OCI-LY1 (cell line): ENCODE measurements around the gene STRBP.

Experiments
- H2AFZ ChIP-seq: fragments of 200-600 bp; sonication (generic), shearing (Covaris generic); 2 replicates; pipeline ENCODE4 v1.6.0; 2014; ENCODE audit warnings: antibody characterized with exemption, mild to moderate bottlenecking, low read length
- H3F3A ChIP-seq: fragments of 200-600 bp; sonication (generic), shearing (Covaris generic); 2 replicates; pipeline ENCODE4 v1.6.0; 2014; ENCODE audit warnings: mild to moderate bottlenecking, antibody characterized with exemption, low read length, moderate library complexity; ENCODE audit not compliant: insufficient read depth
- H3K27ac ChIP-seq: fragments of 200-600 bp; sonication (generic); 2 replicates; pipeline ENCODE4 v1.5.1; 2014; ENCODE audit warnings: low read length, mixed run types, mild to moderate bottlenecking, low read depth; ENCODE audit not compliant: poor library complexity, severe bottlenecking
- H3K27me3 ChIP-seq: fragments of 200-600 bp; sonication (generic); 2 replicates; pipeline ENCODE4 v1.6.0; 2014; ENCODE audit warnings: antibody characterized with exemption, mild to moderate bottlenecking, low read length, moderate library complexity; ENCODE audit not compliant: insufficient read depth
- H3K36me3 ChIP-seq: fragments of 200-600 bp; sonication (generic); 2 replicates; pipeline ENCODE4 v1.6.1; 2014; ENCODE audit warnings: mild to moderate bottlenecking, antibody characterized with exemption, low read length, moderate library complexity, mixed read lengths; ENCODE audit not compliant: insufficient read depth
- H3K4me1 ChIP-seq: fragments of 200-600 bp; sonication (generic); 2 replicates; pipeline ENCODE4 v1.5.1; 2014; ENCODE audit warnings: mild to moderate bottlenecking, low read length, moderate library complexity; ENCODE audit not compliant: insufficient read depth, severe bottlenecking
- H3K4me2 ChIP-seq: fragments of 200-600 bp; sonication (generic), shearing (Covaris generic); 2 replicates; pipeline ENCODE4 v1.6.1; 2014; ENCODE audit warnings: low read length
- H3K4me3 ChIP-seq: fragments of 200-600 bp; sonication (generic); 2 replicates; pipeline ENCODE4 v1.5.1; 2014; ENCODE audit warnings: low read length, low read depth, mild to moderate bottlenecking, mixed read lengths; ENCODE audit not compliant: poor library complexity, severe bottlenecking
- H3K79me2 ChIP-seq: fragments of 200-600 bp; shearing (Covaris generic); 2 replicates; pipeline ENCODE4 v1.6.1; 2016; ENCODE audit warnings: mixed run types, low read length, mixed read lengths; ENCODE audit not compliant: insufficient read depth
- H3K9ac ChIP-seq: fragments of 200-600 bp; sonication (generic), shearing (Covaris generic); 2 replicates; pipeline ENCODE4 v1.6.1; 2014; ENCODE audit warnings: mild to moderate bottlenecking, low read length, mixed read lengths
- H3K9me2 ChIP-seq: fragments of 200-600 bp; sonication (generic), shearing (Covaris generic); 2 replicates; pipeline ENCODE4 v1.6.1; 2014; ENCODE audit warnings: low read depth, mild to moderate bottlenecking, low read length, mixed read lengths
- H3K9me3 ChIP-seq: fragments of 200-600 bp; shearing (Covaris generic); 2 replicates; pipeline ENCODE4 v1.6.1; 2014; ENCODE audit warnings: low read length, mixed read lengths
- H4K20me1 ChIP-seq: fragments of 200-600 bp; sonication (generic), shearing (Covaris generic); 2 replicates; pipeline ENCODE4 v1.6.0; 2016; ENCODE audit warnings: mild to moderate bottlenecking, low read length; ENCODE audit not compliant: insufficient read depth
- EZH2 ChIP-seq: fragments of 200-600 bp; sonication (generic), shearing (Covaris generic); IDR thresholded peaks from 2 replicates; pipeline ENCODE4 v1.8.0; 2017; ENCODE audit warnings: borderline replicate concordance, mixed run types, mild to moderate bottlenecking, antibody characterized with exemption, low read length, moderate library complexity, mixed read lengths
- TF ChIP-seq, protein P1 (sequence below): fragments of 200-600 bp; sonication (generic), shearing (Covaris generic); IDR thresholded peaks from 2 replicates; pipeline ENCODE4 v1.5.1; 2017; ENCODE audit warnings: mild to moderate bottlenecking, antibody characterized with exemption, low read length, moderate library complexity, mixed read lengths

The STRBP gene

DNA sequence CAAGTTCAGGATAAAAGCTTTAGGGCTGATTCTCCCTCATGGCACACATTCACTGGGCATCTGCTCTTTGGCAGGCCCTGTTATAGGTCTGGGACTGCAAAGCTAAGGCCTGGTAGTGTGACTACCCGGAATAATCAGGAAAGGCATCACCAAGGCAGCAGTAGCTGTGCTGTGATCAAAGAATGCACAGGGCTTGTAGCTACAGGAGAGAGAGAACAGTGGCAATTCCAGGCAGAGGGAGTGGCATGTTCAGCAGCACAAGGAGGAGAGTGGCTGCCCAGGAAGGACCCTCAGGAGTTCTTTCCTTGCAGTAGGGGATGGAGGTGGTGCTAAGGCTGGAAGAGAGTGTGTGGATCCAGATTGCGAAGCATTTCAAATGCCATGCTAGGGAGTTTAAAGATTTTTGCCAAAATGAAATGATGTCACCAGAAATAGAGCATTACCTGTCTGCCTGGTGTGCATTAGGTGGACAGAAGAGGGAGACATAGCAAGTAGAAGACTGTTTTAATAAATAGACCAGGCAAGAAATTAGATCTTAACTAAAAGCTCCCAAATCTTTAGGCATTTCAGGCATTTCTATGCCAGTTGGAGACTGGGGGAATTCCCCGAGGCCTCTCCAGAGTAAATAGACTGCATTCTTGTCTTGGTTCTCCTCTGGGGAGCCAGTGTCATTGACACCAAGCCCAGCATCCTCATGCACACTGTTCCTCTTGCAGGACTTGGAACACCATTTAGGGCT lies 165.8 kb downstream of the STRBP start:
- Histone ChIP-seq H3K9me2 (no peaks in the 10 kb centered on the region), H3K9me3 (no peaks in the 10 kb centered on the region), H3K4me3 (no peak overlapping the region), H2AFZ (no peak overlapping the region), H3K9ac (no peak overlapping the region), H3K36me3 (peaks cover 74% of the 10 kb centered on the region), H3F3A (0 out of 2 replicates have a peak, but pooled peaks cover 3% of the 10 kb centered on the region), H3K79me2 (no peaks in the 10 kb centered on the region), H3K27ac (peak overlapping the region; percentile 52), H3K4me2 (no peak overlapping the region), H3K4me1 (peaks cover 15% of the 10 kb centered on the region), H4K20me1 (no peaks in the 10 kb centered on the region), H3K27me3 (no peaks in the 10 kb centered on the region)
- TF ChIP-seq EZH2, result no peak
- TF ChIP-seq, protein P1, sequence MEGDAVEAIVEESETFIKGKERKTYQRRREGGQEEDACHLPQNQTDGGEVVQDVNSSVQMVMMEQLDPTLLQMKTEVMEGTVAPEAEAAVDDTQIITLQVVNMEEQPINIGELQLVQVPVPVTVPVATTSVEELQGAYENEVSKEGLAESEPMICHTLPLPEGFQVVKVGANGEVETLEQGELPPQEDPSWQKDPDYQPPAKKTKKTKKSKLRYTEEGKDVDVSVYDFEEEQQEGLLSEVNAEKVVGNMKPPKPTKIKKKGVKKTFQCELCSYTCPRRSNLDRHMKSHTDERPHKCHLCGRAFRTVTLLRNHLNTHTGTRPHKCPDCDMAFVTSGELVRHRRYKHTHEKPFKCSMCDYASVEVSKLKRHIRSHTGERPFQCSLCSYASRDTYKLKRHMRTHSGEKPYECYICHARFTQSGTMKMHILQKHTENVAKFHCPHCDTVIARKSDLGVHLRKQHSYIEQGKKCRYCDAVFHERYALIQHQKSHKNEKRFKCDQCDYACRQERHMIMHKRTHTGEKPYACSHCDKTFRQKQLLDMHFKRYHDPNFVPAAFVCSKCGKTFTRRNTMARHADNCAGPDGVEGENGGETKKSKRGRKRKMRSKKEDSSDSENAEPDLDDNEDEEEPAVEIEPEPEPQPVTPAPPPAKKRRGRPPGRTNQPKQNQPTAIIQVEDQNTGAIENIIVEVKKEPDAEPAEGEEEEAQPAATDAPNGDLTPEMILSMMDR, result peak; percentile 67

GRCh38 chr9:123099548-123099947 lies 168.8 kb downstream of the STRBP start:
- Histone ChIP-seq H3K79me2 (no peaks in the 10 kb centered on the region), H3K27ac (no peak overlapping the region), H3K9ac (no peak overlapping the region), H2AFZ (no peak overlapping the region), H3K9me2 (no peaks in the 10 kb centered on the region), H3K36me3 (peaks cover 67% of the 10 kb centered on the region), H3K4me3 (no peak overlapping the region), H3K9me3 (no peaks in the 10 kb centered on the region), H3F3A (0 out of 2 replicates have a peak, but pooled peaks cover 3% of the 10 kb centered on the region), H4K20me1 (no peaks in the 10 kb centered on the region), H3K27me3 (no peaks in the 10 kb centered on the region), H3K4me2 (no peak overlapping the region), H3K4me1 (peaks cover 22% of the 10 kb centered on the region)
- TF ChIP-seq EZH2, result no peak
- TF ChIP-seq, protein P1, result no peak

DNA sequence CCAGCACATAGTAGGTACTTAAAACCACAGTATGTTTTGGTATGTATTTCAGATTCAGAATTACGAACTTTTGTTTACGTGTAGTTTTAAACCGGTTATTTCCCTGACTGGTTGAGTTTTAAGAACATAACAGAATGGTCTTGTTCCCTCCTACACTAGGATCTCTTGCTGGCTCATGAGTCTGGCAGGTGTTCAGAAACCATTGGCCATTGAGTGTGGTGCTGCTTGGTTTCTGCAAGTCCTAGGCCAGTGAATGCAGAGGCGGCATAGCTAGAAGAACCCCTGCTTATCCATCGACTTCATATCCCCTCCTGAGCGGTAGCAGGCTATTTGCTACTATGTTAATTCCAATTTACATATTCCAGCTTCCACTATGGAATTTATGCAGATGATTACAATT lies 169.3 kb downstream of the STRBP start:
- Histone ChIP-seq H3K9ac (no peak overlapping the region), H3K27ac (no peak overlapping the region), H3K27me3 (no peaks in the 10 kb centered on the region), H3K4me1 (peaks cover 17% of the 10 kb centered on the region), H3K79me2 (no peaks in the 10 kb centered on the region), H2AFZ (no peak overlapping the region), H4K20me1 (no peaks in the 10 kb centered on the region), H3K9me2 (no peaks in the 10 kb centered on the region), H3F3A (0 out of 2 replicates have a peak, but pooled peaks cover 3% of the 10 kb centered on the region), H3K36me3 (peaks cover 65% of the 10 kb centered on the region), H3K4me2 (no peak overlapping the region), H3K4me3 (no peak overlapping the region), H3K9me3 (no peaks in the 10 kb centered on the region)
- no peak for TF ChIP-seq EZH2
- TF ChIP-seq, protein P1, result no peak
